Caco-2 (cell line): ENCODE data around the gene PPP2R2D. TPM values are rescaled to one million over a fixed set of nuclear protein-coding genes. Genes with fewer than 3 reads are reported as not detected.

Source experiments
- BruUV-seq: library from RNA; stranded (reverse); fragments of 400-500 nt; replicated peaks from 2 replicates; lab custom pipeline; 2021; lab: Mats Ljungman, UMichigan
- CTCF ChIA-PET: fragments of 300-600 bp; sonication (Branson Sonifier 250); formaldehyde crosslinking; loops from one replicate; lab custom pipeline; 2022; ENCODE audit warnings: antibody characterized with exemption; lab: Charles Lee
- POLR2A ChIA-PET: fragments of 300-600 bp; sonication (Branson Sonifier 250); formaldehyde crosslinking; loops from one replicate; lab custom pipeline; 2022; ENCODE audit warnings: antibody characterized with exemption; lab: Charles Lee
- DNase-seq, 2 experiments: peaks; one replicate each; pipeline versions ENCODE4 v3.0.0 to v3.0.0-alpha.2; 2020 to 2022
- H3K27me3 ChIP-seq: replicated peaks from 2 replicates; pipeline ENCODE4 v1.6.0; 2011; ENCODE audit warnings: low read length; ENCODE audit not compliant: control insufficient read depth, insufficient read depth
- H3K36me3 ChIP-seq: 2 replicates; pipeline ENCODE4 v1.5.1; 2011; ENCODE audit warnings: low read length; ENCODE audit not compliant: control insufficient read depth, insufficient read depth
- H3K4me1 ChIP-seq: fragments of 250-450 bp; sonication (Bioruptor Pico); 2 replicates; pipeline ENCODE4 v1.5.1; 2020; ENCODE audit warnings: mild to moderate bottlenecking
- H3K4me3 ChIP-seq: 2 replicates; pipeline ENCODE4 v1.5.1; 2011; ENCODE audit warnings: low read depth, mild to moderate bottlenecking, control low read depth, low read length
- H3K9me3 ChIP-seq: fragments of 250-450 bp; sonication (Bioruptor Pico); 2 replicates; pipeline ENCODE4 v1.5.1; 2020; ENCODE audit warnings: mild to moderate bottlenecking, moderate library complexity
- H3K27ac Mint-ChIP-seq: one replicate; pipeline ENCODE4 v1.8.0; 2022; ENCODE audit warnings: mixed read lengths; ENCODE audit not compliant: unreplicated experiment
- H3K27me3 Mint-ChIP-seq: one replicate; pipeline ENCODE4 v1.8.0; 2022; ENCODE audit warnings: mixed read lengths; ENCODE audit not compliant: insufficient read depth, unreplicated experiment
- H3K36me3 Mint-ChIP-seq: one replicate; pipeline ENCODE4 v1.8.0; 2022; ENCODE audit warnings: mild to moderate bottlenecking, mixed read lengths; ENCODE audit not compliant: insufficient read depth, unreplicated experiment
- H3K4me1 Mint-ChIP-seq: one replicate; pipeline ENCODE4 v1.8.0; 2022; ENCODE audit warnings: low read depth, mixed read lengths; ENCODE audit not compliant: unreplicated experiment
- H3K4me3 Mint-ChIP-seq: one replicate; pipeline ENCODE4 v1.8.0; 2022; ENCODE audit warnings: mild to moderate bottlenecking, moderate library complexity, mixed read lengths; ENCODE audit not compliant: unreplicated experiment
- H3K9me3 Mint-ChIP-seq: one replicate; pipeline ENCODE4 v1.8.0; 2022; ENCODE audit warnings: mixed read lengths; ENCODE audit not compliant: unreplicated experiment
- intact Hi-C: fragments of 100-400 bp; cut with micrococcal nuclease; formaldehyde crosslinking; loops from one replicate; pipeline ENCODE4 v1.10.0; 2022; ENCODE audit not compliant: unreplicated experiment
- total RNA-seq: library from RNA; stranded (reverse); gene quantifications from 2 replicates; pipeline ENCODE4 v1.2.3, GENCODE V29; 2022
- TF ChIP-seq, protein P1 (sequence below), 2 experiments: fragments of 200-600 bp in 1 of 2; IDR thresholded peaks; 1 replicate in 1 of 2; 2 replicates in 1 of 2; pipeline versions ENCODE4 v1.5.1 to v1.8.0; 2011 to 2022; ENCODE audit warnings: antibody characterized with exemption in 1 of 2, control low read depth in 1 of 2, inconsistent platforms in 1 of 2, low read depth in 1 of 2, low read length in 1 of 2, mild to moderate bottlenecking in 1 of 2, moderate library complexity in 1 of 2; ENCODE audit not compliant: insufficient read depth in 1 of 2, severe bottlenecking in 1 of 2, unreplicated experiment in 1 of 2

The PPP2R2D gene
- total RNA-seq, 1 experiment from 2014 or later: 34.4 TPM

DNA sequence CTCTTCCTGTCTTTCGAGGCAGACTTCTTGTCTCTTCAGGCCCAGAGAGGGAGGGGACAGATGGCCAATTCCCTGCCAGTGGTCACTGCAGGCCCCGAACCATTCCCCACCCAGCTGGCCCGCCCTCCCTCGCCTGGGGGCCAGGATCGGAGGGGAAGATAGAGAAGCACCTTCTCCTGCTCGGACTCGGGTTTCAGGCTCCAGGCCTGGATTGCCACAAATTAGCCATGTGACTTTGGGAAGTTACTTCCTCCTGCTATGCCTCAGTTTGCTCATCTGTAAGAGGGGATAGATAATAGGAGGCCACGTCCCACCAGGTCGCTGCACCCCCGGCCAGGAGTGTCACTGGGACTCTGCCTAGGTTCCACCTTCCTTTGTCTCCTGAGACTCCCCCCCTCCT, 24.8 kb upstream of the PPP2R2D start:
- no TSS peak for BruUV-seq
- no peaks in the 10 kb centered on the region for H3K36me3 Mint-ChIP-seq
- ChIA-PET CTCF (no interaction called here), POLR2A (no interaction called here)
- Histone ChIP-seq H3K9me3 (no peaks in the 10 kb centered on the region), H3K4me1 (no peaks in the 10 kb centered on the region), H3K4me3 (no peak overlapping the region), H3K36me3 (no peaks in the 10 kb centered on the region), H3K27me3 (no peaks in the 10 kb centered on the region)
- H3K4me3 Mint-ChIP-seq: no peak overlapping the region
- H3K9me3 Mint-ChIP-seq: no peaks in the 10 kb centered on the region
- H3K4me1 Mint-ChIP-seq: peaks cover 5% of the 10 kb centered on the region
- intact Hi-C loops: loop anchor here (10.0 kb wide), 1 partner anchor 421 kb away; no protein-coding TSS in a partner anchor
- peak in 1 of 2 experiments; percentile 29 for DNase-seq
- H3K27ac Mint-ChIP-seq: no peak overlapping the region
- TF ChIP-seq, protein P1, sequence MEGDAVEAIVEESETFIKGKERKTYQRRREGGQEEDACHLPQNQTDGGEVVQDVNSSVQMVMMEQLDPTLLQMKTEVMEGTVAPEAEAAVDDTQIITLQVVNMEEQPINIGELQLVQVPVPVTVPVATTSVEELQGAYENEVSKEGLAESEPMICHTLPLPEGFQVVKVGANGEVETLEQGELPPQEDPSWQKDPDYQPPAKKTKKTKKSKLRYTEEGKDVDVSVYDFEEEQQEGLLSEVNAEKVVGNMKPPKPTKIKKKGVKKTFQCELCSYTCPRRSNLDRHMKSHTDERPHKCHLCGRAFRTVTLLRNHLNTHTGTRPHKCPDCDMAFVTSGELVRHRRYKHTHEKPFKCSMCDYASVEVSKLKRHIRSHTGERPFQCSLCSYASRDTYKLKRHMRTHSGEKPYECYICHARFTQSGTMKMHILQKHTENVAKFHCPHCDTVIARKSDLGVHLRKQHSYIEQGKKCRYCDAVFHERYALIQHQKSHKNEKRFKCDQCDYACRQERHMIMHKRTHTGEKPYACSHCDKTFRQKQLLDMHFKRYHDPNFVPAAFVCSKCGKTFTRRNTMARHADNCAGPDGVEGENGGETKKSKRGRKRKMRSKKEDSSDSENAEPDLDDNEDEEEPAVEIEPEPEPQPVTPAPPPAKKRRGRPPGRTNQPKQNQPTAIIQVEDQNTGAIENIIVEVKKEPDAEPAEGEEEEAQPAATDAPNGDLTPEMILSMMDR (IDR thresholded peaks at IDR 0.05; ENCODE audit: insufficient read depth in 1 of 2, low read depth in 1 of 2, low read length in 1 of 2, severe bottlenecking in 1 of 2, unreplicated experiment in 1 of 2): no peak
- peaks cover 18% of the 10 kb centered on the region for H3K27me3 Mint-ChIP-seq

DNA sequence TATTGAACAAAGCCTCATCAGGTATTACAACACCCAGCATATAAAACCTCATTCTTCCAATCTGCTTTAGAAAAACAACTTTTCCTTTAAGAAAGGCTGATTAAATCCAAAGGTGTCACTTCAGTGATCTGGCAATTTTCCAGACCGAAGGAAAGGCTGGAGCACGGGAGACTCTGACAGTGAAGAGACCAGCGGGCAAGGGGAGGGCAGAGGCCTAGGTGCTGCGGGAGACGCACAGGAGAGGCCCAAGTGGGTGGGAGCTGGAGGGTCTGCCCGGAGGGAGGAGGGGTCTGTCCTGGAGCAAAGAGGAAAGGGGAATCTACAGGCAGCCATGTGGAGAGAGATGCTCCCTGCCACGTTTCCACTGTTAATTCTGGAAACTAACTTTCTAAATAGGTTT, 24.3 kb upstream of the PPP2R2D start:
- ChIA-PET POLR2A (no interaction called here), CTCF (interaction anchor here (1.0 kb wide), 1 partner anchor 121 kb away, joined by 3 read pairs; no protein-coding TSS in a partner anchor)
- Mint-ChIP-seq H3K27me3 (peaks cover 18% of the 10 kb centered on the region), H3K4me3 (no peak overlapping the region), H3K27ac (no peak overlapping the region), H3K36me3 (no peaks in the 10 kb centered on the region), H3K4me1 (peaks cover 5% of the 10 kb centered on the region), H3K9me3 (no peaks in the 10 kb centered on the region)
- Histone ChIP-seq H3K36me3 (no peaks in the 10 kb centered on the region), H3K4me1 (no peaks in the 10 kb centered on the region), H3K4me3 (no peak overlapping the region), H3K27me3 (no peaks in the 10 kb centered on the region), H3K9me3 (no peaks in the 10 kb centered on the region)
- TF ChIP-seq, protein P1 (IDR thresholded peaks at IDR 0.05; ENCODE audit: insufficient read depth in 1 of 2, low read depth in 1 of 2, low read length in 1 of 2, severe bottlenecking in 1 of 2, unreplicated experiment in 1 of 2): no peak
- no TSS peak for BruUV-seq
- peak in 1 of 2 experiments; percentile 2 for DNase-seq
- intact Hi-C loops: loop anchor here (10.0 kb wide), 1 partner anchor 422 kb away; no protein-coding TSS in a partner anchor

DNA sequence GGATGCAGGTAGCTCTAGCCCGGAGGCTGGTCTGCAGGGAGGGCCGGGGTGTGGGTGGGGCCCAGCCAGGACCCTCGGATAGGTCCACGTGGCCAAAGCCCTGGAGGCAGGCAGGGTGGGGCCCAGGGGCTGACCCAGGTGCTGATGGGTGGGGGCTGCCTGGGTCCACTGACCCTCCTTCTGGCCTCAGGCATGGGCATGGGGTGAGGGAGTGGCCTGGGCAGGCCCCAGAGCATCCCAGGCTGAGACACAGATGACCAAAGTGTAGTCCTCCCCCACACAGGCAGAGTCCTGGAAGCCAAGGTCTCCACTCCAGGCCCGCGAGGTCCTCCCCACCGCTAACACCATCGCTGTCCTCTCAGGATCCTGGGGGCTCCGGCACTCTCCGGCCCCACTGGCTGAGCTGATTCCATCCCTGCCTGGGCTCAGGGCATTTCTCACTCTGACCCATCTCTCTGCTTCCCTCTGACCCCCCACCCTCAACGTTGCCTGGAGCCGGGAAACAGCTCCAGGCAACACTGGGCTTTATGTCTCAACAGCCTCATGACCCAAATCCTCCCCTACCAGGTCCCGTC, 20.7 kb upstream of the PPP2R2D start:
- BruUV-seq: no TSS peak
- H3K4me1 Mint-ChIP-seq: no peaks in the 10 kb centered on the region
- H3K9me3 ChIP-seq: no peaks in the 10 kb centered on the region
- H3K27me3 Mint-ChIP-seq: peaks cover 18% of the 10 kb centered on the region
- H3K27ac Mint-ChIP-seq: no peak overlapping the region
- intact Hi-C loops: no loop called here
- ChIA-PET POLR2A (interaction anchor here (0.6 kb wide), 1 partner anchor 297 kb away, joined by 11 read pairs; no protein-coding TSS in a partner anchor), CTCF (no interaction called here)
- TF ChIP-seq, protein P1 (IDR thresholded peaks at IDR 0.05; ENCODE audit: insufficient read depth in 1 of 2, low read depth in 1 of 2, low read length in 1 of 2, severe bottlenecking in 1 of 2, unreplicated experiment in 1 of 2): no peak
- H3K9me3 Mint-ChIP-seq: no peaks in the 10 kb centered on the region
- no peak overlapping the region for H3K4me3 Mint-ChIP-seq
- no peaks in the 10 kb centered on the region for H3K36me3 Mint-ChIP-seq
- no peak for DNase-seq
- H3K27me3 ChIP-seq: no peaks in the 10 kb centered on the region
- no peaks in the 10 kb centered on the region for H3K4me1 ChIP-seq
- no peak overlapping the region for H3K4me3 ChIP-seq
- H3K36me3 ChIP-seq: no peaks in the 10 kb centered on the region
